Caco-2 (cell line): Measurements from ENCODE around the gene TMC5. TPM values are rescaled to one million over a fixed set of nuclear protein-coding genes. Genes with fewer than 3 reads are reported as not detected.

Experiments used
- BruUV-seq: library from RNA; stranded (reverse); fragments of 400-500 nt; replicated peaks from 2 replicates; lab custom pipeline; 2021; lab: Mats Ljungman, UMichigan
- CTCF ChIA-PET: fragments of 300-600 bp; sonication (Branson Sonifier 250); formaldehyde crosslinking; loops from one replicate; lab custom pipeline; 2022; ENCODE audit warnings: antibody characterized with exemption; lab: Charles Lee
- POLR2A ChIA-PET: fragments of 300-600 bp; sonication (Branson Sonifier 250); formaldehyde crosslinking; loops from one replicate; lab custom pipeline; 2022; ENCODE audit warnings: antibody characterized with exemption; lab: Charles Lee
- DNase-seq, 2 experiments: peaks; one replicate each; pipeline versions ENCODE4 v3.0.0 to v3.0.0-alpha.2; 2020 to 2022
- H3K27me3 ChIP-seq: replicated peaks from 2 replicates; pipeline ENCODE4 v1.6.0; 2011; ENCODE audit warnings: low read length; ENCODE audit not compliant: control insufficient read depth, insufficient read depth
- H3K36me3 ChIP-seq: 2 replicates; pipeline ENCODE4 v1.5.1; 2011; ENCODE audit warnings: low read length; ENCODE audit not compliant: control insufficient read depth, insufficient read depth
- H3K4me1 ChIP-seq: fragments of 250-450 bp; sonication (Bioruptor Pico); 2 replicates; pipeline ENCODE4 v1.5.1; 2020; ENCODE audit warnings: mild to moderate bottlenecking
- H3K4me3 ChIP-seq: 2 replicates; pipeline ENCODE4 v1.5.1; 2011; ENCODE audit warnings: low read depth, mild to moderate bottlenecking, control low read depth, low read length
- H3K9me3 ChIP-seq: fragments of 250-450 bp; sonication (Bioruptor Pico); 2 replicates; pipeline ENCODE4 v1.5.1; 2020; ENCODE audit warnings: mild to moderate bottlenecking, moderate library complexity
- H3K27ac Mint-ChIP-seq: one replicate; pipeline ENCODE4 v1.8.0; 2022; ENCODE audit warnings: mixed read lengths; ENCODE audit not compliant: unreplicated experiment
- H3K27me3 Mint-ChIP-seq: one replicate; pipeline ENCODE4 v1.8.0; 2022; ENCODE audit warnings: mixed read lengths; ENCODE audit not compliant: insufficient read depth, unreplicated experiment
- H3K36me3 Mint-ChIP-seq: one replicate; pipeline ENCODE4 v1.8.0; 2022; ENCODE audit warnings: mild to moderate bottlenecking, mixed read lengths; ENCODE audit not compliant: insufficient read depth, unreplicated experiment
- H3K4me1 Mint-ChIP-seq: one replicate; pipeline ENCODE4 v1.8.0; 2022; ENCODE audit warnings: low read depth, mixed read lengths; ENCODE audit not compliant: unreplicated experiment
- H3K4me3 Mint-ChIP-seq: one replicate; pipeline ENCODE4 v1.8.0; 2022; ENCODE audit warnings: mild to moderate bottlenecking, moderate library complexity, mixed read lengths; ENCODE audit not compliant: unreplicated experiment
- H3K9me3 Mint-ChIP-seq: one replicate; pipeline ENCODE4 v1.8.0; 2022; ENCODE audit warnings: mixed read lengths; ENCODE audit not compliant: unreplicated experiment
- intact Hi-C: fragments of 100-400 bp; cut with micrococcal nuclease; formaldehyde crosslinking; loops from one replicate; pipeline ENCODE4 v1.10.0; 2022; ENCODE audit not compliant: unreplicated experiment
- total RNA-seq: library from RNA; stranded (reverse); gene quantifications from 2 replicates; pipeline ENCODE4 v1.2.3, GENCODE V29; 2022
- TF ChIP-seq, protein P1 (sequence below), 2 experiments: fragments of 200-600 bp in 1 of 2; IDR thresholded peaks; 1 replicate in 1 of 2; 2 replicates in 1 of 2; pipeline versions ENCODE4 v1.5.1 to v1.8.0; 2011 to 2022; ENCODE audit warnings: antibody characterized with exemption in 1 of 2, control low read depth in 1 of 2, inconsistent platforms in 1 of 2, low read depth in 1 of 2, low read length in 1 of 2, mild to moderate bottlenecking in 1 of 2, moderate library complexity in 1 of 2; ENCODE audit not compliant: insufficient read depth in 1 of 2, severe bottlenecking in 1 of 2, unreplicated experiment in 1 of 2

TMC5 gene
- total RNA-seq, 1 experiment from 2014 or later, result 2.3 TPM

DNA sequence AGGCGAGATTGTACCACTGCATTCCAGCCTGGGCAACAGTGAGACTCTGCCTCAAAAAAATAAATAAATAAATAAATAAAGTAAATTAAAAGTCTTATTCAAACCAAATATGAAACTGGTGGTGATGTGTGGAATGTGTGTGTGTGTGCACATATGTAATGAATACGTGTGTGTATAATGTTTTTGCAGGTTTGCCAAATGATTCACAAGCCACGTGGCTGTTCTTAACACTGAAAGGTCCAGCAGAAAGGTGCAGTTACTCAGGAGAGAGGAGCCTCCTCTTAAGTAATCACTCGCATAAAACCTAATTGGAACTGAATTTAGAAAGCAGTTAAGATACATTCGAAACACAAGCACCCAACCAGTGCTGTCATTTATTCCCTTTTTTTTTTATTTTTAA lies 81.3 kb downstream of the TMC5 start:
- H3K4me1 ChIP-seq, result no peaks in the 10 kb centered on the region
- Mint-ChIP-seq H3K4me3 (no peak overlapping the region), H3K36me3 (peaks cover 21% of the 10 kb centered on the region), H3K27me3 (no peaks in the 10 kb centered on the region), H3K4me1 (no peaks in the 10 kb centered on the region), H3K9me3 (no peaks in the 10 kb centered on the region), H3K27ac (no peak overlapping the region)
- no peak overlapping the region for H3K4me3 ChIP-seq
- no TSS peak for BruUV-seq
- no peaks in the 10 kb centered on the region for H3K9me3 ChIP-seq
- TF ChIP-seq, protein P1, sequence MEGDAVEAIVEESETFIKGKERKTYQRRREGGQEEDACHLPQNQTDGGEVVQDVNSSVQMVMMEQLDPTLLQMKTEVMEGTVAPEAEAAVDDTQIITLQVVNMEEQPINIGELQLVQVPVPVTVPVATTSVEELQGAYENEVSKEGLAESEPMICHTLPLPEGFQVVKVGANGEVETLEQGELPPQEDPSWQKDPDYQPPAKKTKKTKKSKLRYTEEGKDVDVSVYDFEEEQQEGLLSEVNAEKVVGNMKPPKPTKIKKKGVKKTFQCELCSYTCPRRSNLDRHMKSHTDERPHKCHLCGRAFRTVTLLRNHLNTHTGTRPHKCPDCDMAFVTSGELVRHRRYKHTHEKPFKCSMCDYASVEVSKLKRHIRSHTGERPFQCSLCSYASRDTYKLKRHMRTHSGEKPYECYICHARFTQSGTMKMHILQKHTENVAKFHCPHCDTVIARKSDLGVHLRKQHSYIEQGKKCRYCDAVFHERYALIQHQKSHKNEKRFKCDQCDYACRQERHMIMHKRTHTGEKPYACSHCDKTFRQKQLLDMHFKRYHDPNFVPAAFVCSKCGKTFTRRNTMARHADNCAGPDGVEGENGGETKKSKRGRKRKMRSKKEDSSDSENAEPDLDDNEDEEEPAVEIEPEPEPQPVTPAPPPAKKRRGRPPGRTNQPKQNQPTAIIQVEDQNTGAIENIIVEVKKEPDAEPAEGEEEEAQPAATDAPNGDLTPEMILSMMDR (IDR thresholded peaks at IDR 0.05; ENCODE audit: insufficient read depth in 1 of 2, low read depth in 1 of 2, low read length in 1 of 2, severe bottlenecking in 1 of 2, unreplicated experiment in 1 of 2), result no peak
- CTCF ChIA-PET, result no interaction called here
- H3K36me3 ChIP-seq, result no peaks in the 10 kb centered on the region; the same call in 1 of the 2 replicates
- no peak for DNase-seq
- POLR2A ChIA-PET, result no interaction called here
- no peaks in the 10 kb centered on the region for H3K27me3 ChIP-seq
- intact Hi-C loops, result no loop called here

- no TSS peak for BruUV-seq
- Mint-ChIP-seq H3K27ac (no peak overlapping the region), H3K36me3 (peaks cover 25% of the 10 kb centered on the region), H3K4me1 (no peaks in the 10 kb centered on the region), H3K4me3 (no peak overlapping the region), H3K27me3 (no peaks in the 10 kb centered on the region), H3K9me3 (no peaks in the 10 kb centered on the region)
- TF ChIP-seq, protein P1 (IDR thresholded peaks at IDR 0.05; ENCODE audit: insufficient read depth in 1 of 2, low read depth in 1 of 2, low read length in 1 of 2, severe bottlenecking in 1 of 2, unreplicated experiment in 1 of 2), result no peak
- no peaks in the 10 kb centered on the region; the same call in 1 of the 2 replicates for H3K36me3 ChIP-seq
- CTCF ChIA-PET, result no interaction called here
- DNase-seq, result no peak
- H3K9me3 ChIP-seq, result no peaks in the 10 kb centered on the region
- H3K4me3 ChIP-seq, result no peak overlapping the region
- no peaks in the 10 kb centered on the region for H3K4me1 ChIP-seq
- POLR2A ChIA-PET, result no interaction called here
- intact Hi-C loops, result no loop called here
- H3K27me3 ChIP-seq, result no peaks in the 10 kb centered on the region
Observed at GRCh38 chr16:19499481-19499880, 81.8 kb downstream of the TMC5 start.

GRCh38 chr16:19502395-19503131 lies 84.9 kb downstream of the TMC5 start:
- H3K9me3 Mint-ChIP-seq, result no peaks in the 10 kb centered on the region
- no TSS peak for BruUV-seq
- no peaks in the 10 kb centered on the region for H3K27me3 Mint-ChIP-seq
- ChIA-PET POLR2A (no interaction called here), CTCF (interaction anchor here (0.5 to 1.8 kb wide), 9 partner anchors 9 to 417 kb away, joined by 3 to 11 read pairs (median 3); partner anchors contain the start of gene CCP110)
- no peaks in the 10 kb centered on the region; the same call in 1 of the 2 replicates for H3K36me3 ChIP-seq
- 0 out of 2 replicates have a peak, but pooled peaks cover 4% of the 10 kb centered on the region for H3K4me1 ChIP-seq
- peaks cover 9% of the 10 kb centered on the region for H3K4me1 Mint-ChIP-seq
- peak; percentile 70 to 74 for DNase-seq
- no peak overlapping the region for H3K4me3 Mint-ChIP-seq
- no peak overlapping the region for H3K4me3 ChIP-seq
- peaks cover 36% of the 10 kb centered on the region for H3K36me3 Mint-ChIP-seq
- TF ChIP-seq, protein P1 (IDR thresholded peaks at IDR 0.05; ENCODE audit: insufficient read depth in 1 of 2, low read depth in 1 of 2, low read length in 1 of 2, severe bottlenecking in 1 of 2, unreplicated experiment in 1 of 2), result peak; percentile 69 to 72
- no peaks in the 10 kb centered on the region for H3K9me3 ChIP-seq
- H3K27me3 ChIP-seq, result no peaks in the 10 kb centered on the region
- intact Hi-C loops, result loop anchor here (1.0 kb wide), 3 partner anchors 113 to 416 kb away; no protein-coding TSS in a partner anchor
- H3K27ac Mint-ChIP-seq, result no peak overlapping the region
